Upper lobe of left lung (tissue), 4 donors: Measurements from ENCODE around the gene ATP5MC2.

Experiments
- CTCF ChIP-seq, 6 experiments: fragments of 450-650 bp in 4 of 6; fragments of 200-600 bp in 2 of 6; sonication (generic) in 2 of 6; IDR thresholded peaks; one replicate each; pipeline ENCODE4 v1.5.1; 2016 to 2019; ENCODE audit warnings: antibody characterized with exemption in 6 of 6
- EP300 ChIP-seq, 4 donors: sonication (generic); formaldehyde crosslinking; IDR thresholded peaks; one replicate each; pipeline ENCODE4 v1.5.1; 2017; ENCODE audit warnings: antibody characterized with exemption in 4 of 4, control low read depth in 2 of 4
- POLR2A ChIP-seq, 4 donors: fragments of 450-650 bp; IDR thresholded peaks; one replicate each; pipeline ENCODE4 v1.5.1; 2016 to 2017; ENCODE audit warnings: antibody characterized with exemption in 4 of 4, mild to moderate bottlenecking in 2 of 4
- POLR2AphosphoS5 ChIP-seq, 2 donors: sonication (generic); formaldehyde crosslinking; IDR thresholded peaks; one replicate each; pipeline ENCODE4 v1.5.1; 2017; ENCODE audit warnings: antibody characterized with exemption in 2 of 2

- TF ChIP-seq CTCF (IDR thresholded peaks at IDR 0.05) (no peak), POLR2A (IDR thresholded peaks at IDR 0.05) (no peak), POLR2AphosphoS5 (IDR thresholded peaks at IDR 0.05) (no peak), EP300 (IDR thresholded peaks at IDR 0.05) (no peak)
Measured at GRCh38 chr12:53695152-53696145, 19.6 kb upstream of the ATP5MC2 start.
